ENCODE data around the gene CNOT4.
"Not testable (repeated sequence)": the region's sequence is repeated elsewhere in the genome, so short reads cannot be mapped to it uniquely, and the experiment has no call there.

Gene CNOT4

DNA sequence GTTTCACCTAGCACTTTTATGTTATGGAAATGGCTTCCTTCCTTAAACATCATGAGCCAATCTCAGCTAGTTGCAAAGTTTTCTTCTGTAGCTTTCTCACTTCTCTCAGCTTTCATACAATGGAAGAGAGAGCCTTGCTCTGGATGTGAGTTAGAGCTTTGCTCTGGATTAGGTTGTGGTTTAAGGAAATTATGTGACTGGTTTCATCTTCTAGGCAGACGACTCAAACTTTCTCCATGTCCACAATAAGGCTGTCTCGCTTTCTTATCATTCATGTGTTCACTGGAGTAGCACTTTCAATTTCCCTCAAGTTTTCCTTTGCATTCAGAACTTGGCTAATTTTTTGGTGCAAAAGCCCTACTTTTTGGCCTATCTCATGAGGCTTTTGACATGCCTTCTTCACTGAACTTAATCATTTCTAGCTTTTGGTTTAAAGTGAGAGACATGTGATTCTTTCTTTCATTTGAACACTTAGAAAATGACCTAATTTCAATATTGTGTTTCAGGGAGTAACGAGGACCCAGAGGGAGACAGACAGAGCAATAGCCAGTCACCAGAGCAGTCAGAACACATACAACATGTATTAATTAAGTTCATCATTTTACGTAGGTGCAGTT lies 49.8 kb downstream of the CNOT4 start:
- DNase-seq (ENCODE audit: extremely low spot score) = no peak
- no peak for TF ChIP-seq ELF4 (IDR thresholded peaks at IDR 0.05)
- no peak for TF ChIP-seq ARNT (IDR thresholded peaks at IDR 0.05)
- no peak for TF ChIP-seq LEF1 (IDR thresholded peaks at IDR 0.05; ENCODE audit: borderline replicate concordance)
- no peak for TF ChIP-seq SP1 (IDR thresholded peaks at IDR 0.05)
- ChIA-PET CTCF (no interaction called here), POLR2A (no interaction called here)

GRCh38 chr7:135459076-135459475 lies 50.8 kb downstream of the CNOT4 start:
- no peak for TF ChIP-seq FOXK2 (IDR thresholded peaks at IDR 0.05)
- DNase-seq (ENCODE audit: extremely low spot score) = no peak
- ChIA-PET POLR2A (no interaction called here), CTCF (no interaction called here)

DNA sequence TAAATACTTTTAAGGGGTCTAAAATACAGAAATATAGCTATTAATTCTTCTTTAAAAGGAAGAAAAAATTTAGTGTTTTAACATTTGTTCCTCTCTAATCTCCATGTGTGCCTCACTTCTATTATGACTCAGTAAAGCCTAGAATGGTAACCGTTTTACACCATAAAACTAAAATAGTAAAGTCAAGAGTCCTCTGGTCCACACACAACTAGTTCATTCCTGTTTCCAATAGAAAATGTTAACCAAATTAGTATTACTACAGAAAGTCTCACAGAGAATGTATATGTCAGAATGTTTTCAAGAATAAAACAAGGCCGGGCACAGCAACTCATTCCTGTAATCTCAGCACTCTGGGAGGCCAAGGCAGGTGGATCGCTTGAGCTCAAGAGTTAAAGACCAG lies 55.8 kb downstream of the CNOT4 start:
- ChIA-PET POLR2A (no interaction called here), CTCF (no interaction called here)
- no peak for DNase-seq (ENCODE audit: extremely low spot score)
- TF ChIP-seq FOXK2 (IDR thresholded peaks at IDR 0.05) (no peak), FOXM1 (IDR thresholded peaks at IDR 0.05; ENCODE audit: borderline replicate concordance) (no peak), L3MBTL2 (conservative IDR thresholded peaks at IDR 0.05) (no peak), SUZ12 (IDR thresholded peaks at IDR 0.05) (no peak), ZNF384 (IDR thresholded peaks at IDR 0.05) (no peak), CTBP1 (IDR thresholded peaks at IDR 0.05; ENCODE audit: borderline replicate concordance) (no peak), FOXA1 (IDR thresholded peaks at IDR 0.05) (no peak), BHLHE40 (IDR thresholded peaks at IDR 0.05; ENCODE audit: borderline replicate concordance) (no peak), NFRKB (IDR thresholded peaks at IDR 0.05) (no peak), PKNOX1 (IDR thresholded peaks at IDR 0.05) (no peak), SP1 (IDR thresholded peaks at IDR 0.05) (no peak)

DNA sequence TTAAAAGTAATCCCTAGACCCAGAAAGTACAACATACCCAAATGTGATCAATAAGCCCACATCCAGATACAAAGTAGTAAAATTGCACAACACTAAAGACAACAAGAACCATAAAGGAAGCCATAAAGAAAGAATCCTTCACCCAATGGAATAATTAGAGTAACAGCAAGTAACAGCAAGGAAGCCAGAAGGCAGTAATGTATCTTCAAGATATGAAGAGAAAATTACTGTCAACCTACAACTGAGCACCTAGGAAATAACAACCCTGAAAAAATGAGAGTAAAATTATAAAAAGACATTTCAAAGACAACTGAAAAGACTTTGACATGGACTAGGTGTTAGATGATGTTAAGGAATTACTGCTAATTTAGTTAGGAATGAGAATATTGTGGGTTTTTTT lies 60.5 kb downstream of the CNOT4 start:
- ChIA-PET POLR2A (no interaction called here), CTCF (interaction anchor here (0.7 kb wide), 1 partner anchor 115 kb away, joined by 3 read pairs; no protein-coding TSS in a partner anchor)
- no peak for DNase-seq (ENCODE audit: extremely low spot score)
- TF ChIP-seq NFRKB (IDR thresholded peaks at IDR 0.05) = no peak
- no peak for TF ChIP-seq BHLHE40 (IDR thresholded peaks at IDR 0.05; ENCODE audit: borderline replicate concordance)
- TF ChIP-seq TARDBP (IDR thresholded peaks at IDR 0.05) = no peak
- no peak for TF ChIP-seq HDGF (IDR thresholded peaks at IDR 0.05; ENCODE audit: borderline replicate concordance)
- TF ChIP-seq PKNOX1 (IDR thresholded peaks at IDR 0.05) = no peak
- TF ChIP-seq FOXM1 (IDR thresholded peaks at IDR 0.05; ENCODE audit: borderline replicate concordance) = no peak
- TF ChIP-seq SUZ12 (IDR thresholded peaks at IDR 0.05) = no peak

DNA sequence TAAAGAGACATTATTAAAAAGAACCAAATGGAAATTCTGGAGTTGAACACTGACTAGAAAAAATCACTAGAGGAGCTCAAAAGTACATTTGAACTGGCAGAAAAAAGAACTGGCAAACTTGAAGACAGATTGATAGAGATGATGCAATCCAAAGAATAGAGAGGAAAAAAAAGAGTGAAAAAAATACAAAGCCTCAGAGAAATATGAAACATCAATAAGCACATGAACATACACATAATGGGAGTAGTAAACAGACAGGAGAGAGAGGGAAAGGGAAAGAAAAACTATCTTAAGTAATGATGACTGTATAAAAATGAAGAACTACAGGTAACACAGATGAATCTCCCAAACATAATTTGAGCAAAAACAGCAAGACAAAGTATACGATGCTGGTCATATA lies 61.1 kb downstream of the CNOT4 start:
- CTCF ChIA-PET = interaction anchor here (0.7 kb wide), 1 partner anchor 116 kb away, joined by 3 read pairs; no protein-coding TSS in a partner anchor
- DNase-seq (ENCODE audit: extremely low spot score) = no peak
- TF ChIP-seq L3MBTL2 (conservative IDR thresholded peaks at IDR 0.05) (no peak), ZNF384 (IDR thresholded peaks at IDR 0.05) (peak; percentile 47; the same call in 1 of the 2 replicates)
- POLR2A ChIA-PET = no interaction called here

DNA sequence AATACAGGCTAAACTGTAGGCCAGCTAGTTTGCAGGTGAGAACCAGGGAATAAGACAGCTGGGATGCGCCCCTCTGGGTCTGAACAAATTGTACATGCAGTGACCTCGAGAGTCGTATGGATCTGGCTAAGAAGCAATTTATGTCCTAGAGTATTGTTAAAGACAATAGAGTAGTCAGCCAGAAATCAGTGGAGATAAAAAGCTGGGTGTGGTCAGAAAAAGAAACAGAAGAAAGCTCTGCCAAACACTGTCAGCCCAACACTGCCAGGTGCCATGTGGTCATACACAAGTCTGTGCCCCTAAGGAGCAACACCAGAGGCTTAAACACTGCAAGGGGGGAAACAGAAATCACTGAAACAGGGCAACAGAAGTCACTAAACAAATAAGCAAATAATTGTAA lies 62.2 kb downstream of the CNOT4 start:
- POLR2A ChIA-PET = no interaction called here
- DNase-seq (ENCODE audit: extremely low spot score) = no peak
- no peak for TF ChIP-seq LEF1 (IDR thresholded peaks at IDR 0.05; ENCODE audit: borderline replicate concordance)
- no peak for TF ChIP-seq L3MBTL2 (conservative IDR thresholded peaks at IDR 0.05)
- no peak for TF ChIP-seq FOXK2 (IDR thresholded peaks at IDR 0.05)
- CTCF ChIA-PET = no interaction called here

DNA sequence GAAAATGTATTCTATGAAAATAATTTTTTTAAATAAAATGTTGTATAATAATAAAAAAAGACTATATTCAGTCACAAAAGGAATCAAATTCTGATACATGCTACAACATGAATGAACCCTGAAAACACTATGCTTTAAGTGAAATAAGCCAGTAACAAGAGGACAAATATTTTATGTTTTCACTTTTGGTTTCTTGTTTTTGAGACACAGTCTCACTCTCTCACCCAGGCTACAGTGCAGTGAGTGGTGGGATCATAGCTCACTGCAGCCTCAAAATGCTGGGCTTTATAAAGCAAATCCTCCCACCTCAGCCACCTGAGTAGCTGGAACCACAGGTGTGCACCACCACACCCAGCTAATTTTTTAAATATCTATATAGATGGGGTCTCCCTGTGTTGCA lies 64.2 kb downstream of the CNOT4 start:
- POLR2A ChIA-PET = no interaction called here
- DNase-seq (ENCODE audit: extremely low spot score) = no peak
- TF ChIP-seq HDGF (IDR thresholded peaks at IDR 0.05; ENCODE audit: borderline replicate concordance) (no peak), L3MBTL2 (conservative IDR thresholded peaks at IDR 0.05) (no peak), ARNT (IDR thresholded peaks at IDR 0.05) (no peak), FOXM1 (IDR thresholded peaks at IDR 0.05; ENCODE audit: borderline replicate concordance) (no peak), ZNF384 (IDR thresholded peaks at IDR 0.05) (no peak), BHLHE40 (IDR thresholded peaks at IDR 0.05; ENCODE audit: borderline replicate concordance) (no peak), FOXK2 (IDR thresholded peaks at IDR 0.05) (no peak), TARDBP (IDR thresholded peaks at IDR 0.05) (no peak), FOXA1 (IDR thresholded peaks at IDR 0.05) (no peak), CTBP1 (IDR thresholded peaks at IDR 0.05; ENCODE audit: borderline replicate concordance) (no peak), SUZ12 (IDR thresholded peaks at IDR 0.05) (no peak), ELF4 (IDR thresholded peaks at IDR 0.05) (no peak), PKNOX1 (IDR thresholded peaks at IDR 0.05) (no peak)
- CTCF ChIA-PET = no interaction called here

- POLR2A ChIA-PET; DNase-seq (ENCODE audit: extremely low spot score); CTCF ChIA-PET: not testable (repeated sequence)
Measured at GRCh38 chr7:135445266-135445665, 64.6 kb downstream of the CNOT4 start.
